CD4-positive, alpha-beta T cell (primary cell): Measurements from ENCODE around the gene GPR119. TPM values are rescaled to one million over a fixed set of nuclear protein-coding genes. Genes with fewer than 3 reads are reported as not detected.
"Not testable (repeated sequence)": the region's sequence is repeated elsewhere in the genome, so short reads cannot be mapped to it uniquely, and the experiment has no call there.

Experiments
- ATAC-seq: fragments of 200-7000 bp; cut with Tn5 transposase; one replicate; pipeline ENCODE4 v1.10.0; 2022; ENCODE audit warnings: mild to moderate bottlenecking; ENCODE audit not compliant: poor library complexity
- CTCF ChIA-PET: fragments of 350-600 bp; sonication (Branson Sonifier 250); formaldehyde crosslinking; loops from one replicate; lab custom pipeline; 2021; ENCODE audit warnings: antibody characterized with exemption, inconsistent platforms; lab: Charles Lee
- POLR2A ChIA-PET: fragments of 350-600 bp; sonication (Branson Sonifier 250); formaldehyde crosslinking; loops from one replicate; lab custom pipeline; 2021; ENCODE audit warnings: antibody characterized with exemption, inconsistent platforms; lab: Charles Lee
- DNase-seq, 14 experiments: peaks; one replicate each; pipeline ENCODE4 v3.0.0-alpha.2; 2013 to 2020; ENCODE audit warnings: mixed read lengths in 2 of 14
- H3K27ac ChIP-seq, 2 donors: one replicate each; pipeline versions ENCODE4 v1.5.1 to v1.7.0; 2013; ENCODE audit warnings: low read length in 2 of 2, low read depth in 1 of 2, mild to moderate bottlenecking in 1 of 2
- H3K27me3 ChIP-seq, 2 experiments: 1 replicate in 1 of 2; 2 replicates in 1 of 2; pipeline versions ENCODE4 v1.6.1 to v1.7.0; 2013; ENCODE audit warnings: low read length in 2 of 2, control low read depth in 1 of 2, mild to moderate bottlenecking in 1 of 2, moderate library complexity in 1 of 2; ENCODE audit not compliant: insufficient read depth in 2 of 2, control insufficient read depth in 1 of 2
- H3K36me3 ChIP-seq: one replicate; pipeline ENCODE4 v1.6.1; 2013; ENCODE audit warnings: low read length, control low read depth; ENCODE audit not compliant: insufficient read depth
- H3K4me1 ChIP-seq: one replicate; pipeline ENCODE4 v1.6.1; 2013; ENCODE audit warnings: low read length, control low read depth; ENCODE audit not compliant: insufficient read depth
- H3K4me3 ChIP-seq: one replicate; pipeline ENCODE4 v1.5.1; 2013; ENCODE audit warnings: mild to moderate bottlenecking, low read length, moderate library complexity
- H3K9me3 ChIP-seq, 2 experiments: 1 replicate in 1 of 2; 2 replicates in 1 of 2; pipeline versions ENCODE4 v1.6.1 to v1.7.0; 2013; ENCODE audit warnings: low read length in 2 of 2, mild to moderate bottlenecking in 2 of 2, control low read depth in 1 of 2, moderate library complexity in 1 of 2; ENCODE audit not compliant: control insufficient read depth in 1 of 2, insufficient read depth in 1 of 2
- H3K27ac Mint-ChIP-seq: one replicate; pipeline ENCODE4 v1.8.0; 2020; ENCODE audit warnings: mixed read lengths
- H3K27me3 Mint-ChIP-seq: one replicate; pipeline ENCODE4 v1.8.0; 2021; ENCODE audit warnings: mixed read lengths
- H3K36me3 Mint-ChIP-seq: one replicate; pipeline ENCODE4 v1.8.0; 2021; ENCODE audit warnings: low read depth, mixed read lengths
- H3K4me1 Mint-ChIP-seq: one replicate; pipeline ENCODE4 v1.8.0; 2021; ENCODE audit warnings: low read depth, mixed read lengths
- H3K4me3 Mint-ChIP-seq: one replicate; pipeline ENCODE4 v1.8.0; 2020; ENCODE audit warnings: mild to moderate bottlenecking, mixed read lengths
- H3K9me3 Mint-ChIP-seq: one replicate; pipeline ENCODE4 v1.8.0; 2020; ENCODE audit warnings: mixed read lengths
- intact Hi-C, 2 experiments: fragments of 100-400 bp; cut with DNase I in 1 of 2; cut with micrococcal nuclease in 1 of 2; formaldehyde crosslinking; loops; one replicate each; pipeline versions ENCODE4 v1.15.1 to v1.9.0; 2023 to 2025; cut with DNase I, micrococcal nuclease
- polyA plus RNA-seq, 2 donors: library from polyadenylated mRNA; unstranded; fragments of 120-200 nt; gene quantifications; one replicate each; pipeline ENCODE4 v1.2.1, GENCODE V29; 2013
- total RNA-seq, 174 experiments: library from RNA in 2 of 174; stranded (reverse) in 2 of 174; gene quantifications; one replicate each; pipeline ENCODE4 v1.2.3 and lab custom pipeline; 2021 to 2026
- TF ChIP-seq, protein P1 (sequence below): fragments of 200-600 bp; IDR thresholded peaks from one replicate; pipeline ENCODE4 v1.8.0; 2022; ENCODE audit warnings: antibody characterized with exemption, mild to moderate bottlenecking

The GPR119 gene
- not detected for total RNA-seq
- not detected for polyA plus RNA-seq (2013, experiment 1 of 2)
- not detected for polyA plus RNA-seq (2013, experiment 2 of 2)
- 0 to 0.08 (median 0) reads per million in 172 experiments for total RNA-seq (lab: John Stamatoyannopoulos, UW)

DNA sequence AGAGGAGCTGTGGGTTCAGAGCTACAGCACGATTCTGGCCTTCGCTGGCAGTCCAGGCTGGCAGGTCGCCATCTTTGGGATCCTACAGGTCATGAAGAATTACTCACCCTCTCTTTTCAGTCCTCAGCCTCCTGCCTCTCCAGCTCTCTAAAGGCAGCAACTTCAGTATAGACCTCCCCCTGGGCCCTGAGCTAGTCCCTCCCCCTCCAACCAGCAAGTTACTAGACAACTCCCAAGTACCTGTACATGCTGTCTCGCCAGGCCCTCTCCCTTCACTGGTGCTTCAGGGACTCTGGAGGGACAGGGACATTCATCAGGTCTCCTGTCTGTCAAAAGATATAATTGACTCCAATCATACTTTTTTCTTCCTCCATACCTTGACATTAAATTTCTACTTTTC lies at the start of gene GPR119:
Gene GPR119, minus strand, starts transcription at position 155 of the 400 bp plus-strand sequence. CDS start 227 bp downstream, outside the sequence.
- no peaks in the 10 kb centered on the region for H3K27me3 Mint-ChIP-seq
- no peaks in the 10 kb centered on the region for H3K4me1 ChIP-seq
- no peak within 1 kb of the TSS for H3K27ac ChIP-seq
- no peak for DNase-seq
- H3K36me3 ChIP-seq, result no peaks in the 10 kb centered on the region
- no peaks in the 10 kb centered on the region for H3K9me3 Mint-ChIP-seq
- POLR2A ChIA-PET, result no interaction called here
- CTCF ChIA-PET, result no interaction called here
- H3K4me3 ChIP-seq, result no peak within 1 kb of the TSS
- no peak within 1 kb of the TSS for H3K4me3 Mint-ChIP-seq
- intact Hi-C loops, result no loop called here
- TF ChIP-seq, protein P1, sequence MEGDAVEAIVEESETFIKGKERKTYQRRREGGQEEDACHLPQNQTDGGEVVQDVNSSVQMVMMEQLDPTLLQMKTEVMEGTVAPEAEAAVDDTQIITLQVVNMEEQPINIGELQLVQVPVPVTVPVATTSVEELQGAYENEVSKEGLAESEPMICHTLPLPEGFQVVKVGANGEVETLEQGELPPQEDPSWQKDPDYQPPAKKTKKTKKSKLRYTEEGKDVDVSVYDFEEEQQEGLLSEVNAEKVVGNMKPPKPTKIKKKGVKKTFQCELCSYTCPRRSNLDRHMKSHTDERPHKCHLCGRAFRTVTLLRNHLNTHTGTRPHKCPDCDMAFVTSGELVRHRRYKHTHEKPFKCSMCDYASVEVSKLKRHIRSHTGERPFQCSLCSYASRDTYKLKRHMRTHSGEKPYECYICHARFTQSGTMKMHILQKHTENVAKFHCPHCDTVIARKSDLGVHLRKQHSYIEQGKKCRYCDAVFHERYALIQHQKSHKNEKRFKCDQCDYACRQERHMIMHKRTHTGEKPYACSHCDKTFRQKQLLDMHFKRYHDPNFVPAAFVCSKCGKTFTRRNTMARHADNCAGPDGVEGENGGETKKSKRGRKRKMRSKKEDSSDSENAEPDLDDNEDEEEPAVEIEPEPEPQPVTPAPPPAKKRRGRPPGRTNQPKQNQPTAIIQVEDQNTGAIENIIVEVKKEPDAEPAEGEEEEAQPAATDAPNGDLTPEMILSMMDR, result no peak
- no peak for ATAC-seq
- no peaks in the 10 kb centered on the region for H3K4me1 Mint-ChIP-seq
- no peaks in the 10 kb centered on the region for H3K27me3 ChIP-seq
- H3K9me3 ChIP-seq, result no peaks in the 10 kb centered on the region
- no peaks in the 10 kb centered on the region for H3K36me3 Mint-ChIP-seq
- H3K27ac Mint-ChIP-seq, result no peak within 1 kb of the TSS

DNA sequence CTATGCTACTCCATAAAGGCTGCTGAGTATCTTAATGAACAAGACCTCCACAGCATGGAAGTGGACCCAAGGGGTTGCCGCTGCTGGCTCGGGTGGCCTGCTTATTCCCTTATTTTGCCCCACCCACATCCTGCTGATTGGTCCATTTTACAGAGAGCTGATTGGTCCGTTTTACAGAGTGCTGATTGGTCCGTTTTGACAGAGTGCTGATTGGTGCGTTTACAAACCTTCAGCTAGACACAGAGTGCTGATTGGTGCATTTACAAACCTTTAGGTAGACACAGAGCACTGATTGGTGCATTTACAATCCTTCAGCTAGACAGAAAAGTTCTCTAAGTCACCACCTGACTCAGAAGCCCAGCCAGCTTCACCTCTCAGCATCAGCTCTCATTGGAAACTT lies 43.8 kb upstream of the GPR119 start:
- H3K4me3 ChIP-seq, H3K4me3 Mint-ChIP-seq, H3K36me3 Mint-ChIP-seq, POLR2A ChIA-PET, CTCF ChIA-PET, H3K9me3 Mint-ChIP-seq, H3K4me1 Mint-ChIP-seq, H3K27me3 Mint-ChIP-seq, H3K27ac ChIP-seq, H3K36me3 ChIP-seq, DNase-seq, intact Hi-C loops, H3K27ac Mint-ChIP-seq, H3K9me3 ChIP-seq, ATAC-seq, H3K27me3 ChIP-seq, H3K4me1 ChIP-seq: not testable (repeated sequence)

DNA sequence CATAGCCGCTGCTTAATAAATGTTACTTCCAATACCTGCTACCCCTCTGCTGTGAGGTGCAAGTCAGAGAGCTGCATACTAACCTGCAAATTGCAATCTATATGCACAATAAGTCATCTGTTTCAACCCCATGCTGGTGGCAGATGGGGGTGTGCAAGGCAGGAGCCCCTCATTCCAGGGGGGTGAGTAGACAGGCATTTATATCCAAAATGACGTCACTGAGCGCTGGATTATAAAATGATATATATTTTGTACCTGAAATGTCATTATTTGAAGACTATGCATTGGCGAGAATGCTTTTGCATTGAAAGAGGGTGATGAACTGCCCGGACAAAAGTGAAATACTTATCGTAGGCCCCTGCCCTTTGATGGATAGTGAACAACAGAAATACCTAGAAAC lies 41.1 kb upstream of the GPR119 start:
- H3K4me3 Mint-ChIP-seq, result no peak overlapping the region
- no peaks in the 10 kb centered on the region for H3K36me3 Mint-ChIP-seq
- no peaks in the 10 kb centered on the region for H3K27me3 Mint-ChIP-seq
- no peaks in the 10 kb centered on the region for H3K4me1 Mint-ChIP-seq
- no peaks in the 10 kb centered on the region for H3K9me3 Mint-ChIP-seq
- H3K36me3 ChIP-seq, result no peaks in the 10 kb centered on the region
- no peak overlapping the region for H3K4me3 ChIP-seq
- intact Hi-C loops, result no loop called here
- no peaks in the 10 kb centered on the region for H3K4me1 ChIP-seq
- no peak overlapping the region for H3K27ac ChIP-seq
- no peak overlapping the region for H3K27ac Mint-ChIP-seq
- DNase-seq, result no peak
- TF ChIP-seq, protein P1, result no peak
- ChIA-PET POLR2A (no interaction called here), CTCF (no interaction called here)
- H3K9me3 ChIP-seq, result no peaks in the 10 kb centered on the region
- no peaks in the 10 kb centered on the region for H3K27me3 ChIP-seq
- no peak for ATAC-seq

DNA sequence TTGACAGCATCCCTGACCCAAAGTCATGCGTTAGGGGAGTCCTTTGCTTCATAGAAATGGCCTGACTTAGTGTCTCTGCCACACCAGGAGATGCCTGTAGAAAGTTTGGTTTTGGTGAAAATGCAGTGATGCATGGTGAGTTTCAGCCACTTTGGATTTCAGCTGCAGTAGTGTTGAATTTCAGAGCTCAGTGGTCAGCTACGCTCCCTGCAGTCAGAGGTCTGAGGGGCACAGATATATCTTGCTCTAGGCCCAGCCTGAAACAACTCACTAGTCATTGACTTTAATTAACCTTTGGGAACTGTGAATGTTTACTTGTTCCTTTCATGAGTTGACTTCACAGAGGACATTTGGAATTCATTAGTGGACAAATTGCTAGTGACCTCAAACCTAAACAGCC lies 33.8 kb upstream of the GPR119 start:
- no peak overlapping the region for H3K4me3 ChIP-seq
- no peak for ATAC-seq
- no peaks in the 10 kb centered on the region for H3K4me1 ChIP-seq
- no peak overlapping the region for H3K27ac Mint-ChIP-seq
- no peak overlapping the region for H3K27ac ChIP-seq
- H3K4me1 Mint-ChIP-seq, result no peaks in the 10 kb centered on the region
- no peaks in the 10 kb centered on the region for H3K27me3 Mint-ChIP-seq
- no peaks in the 10 kb centered on the region for H3K9me3 ChIP-seq
- ChIA-PET CTCF (no interaction called here), POLR2A (no interaction called here)
- no peak for DNase-seq
- intact Hi-C loops, result no loop called here
- H3K27me3 ChIP-seq, result no peaks in the 10 kb centered on the region
- peaks cover 4% of the 10 kb centered on the region for H3K36me3 Mint-ChIP-seq
- H3K36me3 ChIP-seq, result peaks cover 2% of the 10 kb centered on the region
- no peak overlapping the region for H3K4me3 Mint-ChIP-seq
- no peaks in the 10 kb centered on the region for H3K9me3 Mint-ChIP-seq
- TF ChIP-seq, protein P1, result no peak
